HG03378 (cell line): ENCODE results near the gene KDM6A.
"Not testable (repeated sequence)": the region's sequence is repeated elsewhere in the genome, so short reads cannot be mapped to it uniquely, and the experiment has no call there.

Source experiments
- ATAC-seq: cut with Tn5 transposase; IDR thresholded peaks from one replicate; pipeline ENCODE4 v1.9.1; 2021; ENCODE audit warnings: mild to moderate bottlenecking, moderate library complexity; ENCODE audit not compliant: unreplicated experiment

The KDM6A gene

DNA sequence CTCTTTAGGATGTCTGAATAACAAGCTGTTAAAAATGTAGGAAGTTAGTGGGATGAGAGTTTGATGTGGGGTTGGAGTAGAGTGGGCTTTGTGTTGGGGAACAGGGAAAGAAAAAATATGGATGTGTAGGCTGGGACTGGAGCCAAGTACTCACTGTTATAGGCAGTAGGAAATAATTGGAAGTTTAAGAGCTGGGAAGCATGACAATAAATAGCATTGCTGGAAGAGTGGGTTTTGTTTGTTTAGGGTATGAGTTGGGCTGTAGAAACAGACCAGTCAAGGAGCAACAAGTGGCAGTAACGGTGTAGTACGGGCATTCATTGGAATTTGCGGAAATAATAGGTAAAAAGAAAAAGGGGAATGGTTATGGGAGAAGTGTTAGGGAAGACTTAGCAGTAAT is 81.6 kb downstream of the KDM6A start:
- ATAC-seq = no peak

DNA sequence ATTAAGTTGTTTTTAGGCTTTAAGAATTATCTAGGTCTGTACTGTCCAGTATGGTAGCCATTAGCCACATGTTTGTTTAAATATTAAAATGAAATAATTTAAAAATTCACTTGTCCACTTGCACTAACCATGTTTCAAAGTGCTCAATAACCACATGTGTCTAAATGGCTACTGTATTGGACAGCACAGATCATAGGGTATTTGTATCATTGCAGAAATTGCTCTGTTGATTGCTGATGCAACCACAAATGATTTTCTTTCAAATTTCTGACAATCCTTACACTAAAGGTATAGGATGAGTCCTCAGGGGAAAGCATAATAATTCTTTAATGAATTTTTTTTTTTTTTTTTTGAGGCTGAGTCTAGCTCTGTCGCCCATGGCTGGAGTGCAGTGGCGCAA is 84.9 kb downstream of the KDM6A start:
- no peak for ATAC-seq

DNA sequence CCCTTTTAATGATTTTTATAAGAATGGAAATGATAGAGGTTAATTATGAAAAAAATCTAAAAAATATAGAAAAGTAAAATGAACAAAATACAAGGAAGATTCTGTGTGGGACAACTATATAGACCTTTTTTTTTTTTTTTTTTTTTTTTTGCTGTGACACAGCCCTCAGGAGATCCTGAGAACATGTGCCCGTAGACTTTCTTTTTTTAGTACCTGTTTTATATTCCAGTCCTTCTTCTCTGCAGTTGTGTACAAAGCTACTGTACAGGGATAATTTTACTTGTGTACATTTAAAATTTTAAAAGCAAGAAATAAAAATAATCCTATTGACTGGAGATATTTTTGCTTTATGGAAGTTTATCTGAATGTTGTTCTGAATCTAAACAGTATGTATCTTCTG is 85.5 kb downstream of the KDM6A start:
- no peak for ATAC-seq

DNA sequence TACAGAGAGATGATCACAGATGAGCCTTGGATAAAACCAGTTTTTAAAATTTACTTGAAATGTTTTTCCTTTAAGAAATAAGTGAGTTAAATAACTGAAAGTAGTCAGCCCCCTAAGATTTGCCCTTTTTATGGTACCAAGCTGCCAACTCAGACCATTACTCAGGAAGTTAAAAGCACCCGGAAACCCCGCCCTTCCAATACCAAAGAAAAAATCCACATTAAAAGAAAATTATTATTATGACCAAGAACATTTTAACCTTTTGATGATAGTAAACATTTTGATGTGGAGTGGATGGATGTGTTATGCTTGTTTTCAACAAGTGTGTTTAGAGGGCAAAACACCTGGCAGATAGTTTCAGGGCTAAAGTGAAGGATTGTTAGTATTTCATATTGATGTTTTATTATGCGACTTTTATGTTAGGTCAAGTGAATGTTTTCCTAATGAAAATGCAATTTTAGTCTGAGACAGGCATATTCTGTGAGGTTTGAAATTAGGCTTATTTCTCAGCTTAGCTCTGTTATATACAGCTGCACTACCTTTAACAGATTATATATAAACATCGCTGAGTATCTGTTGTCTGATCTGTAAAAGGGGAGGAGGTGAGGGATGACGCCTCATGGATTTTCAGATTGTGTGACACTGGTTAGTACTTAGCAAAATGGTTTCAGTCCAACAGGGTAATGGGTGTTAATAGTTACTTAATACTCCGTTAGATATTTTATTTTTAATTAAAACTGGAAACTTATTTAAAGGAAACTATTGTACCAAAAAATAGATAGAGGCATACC is 89.0 kb downstream of the KDM6A start:
- ATAC-seq = no peak

DNA sequence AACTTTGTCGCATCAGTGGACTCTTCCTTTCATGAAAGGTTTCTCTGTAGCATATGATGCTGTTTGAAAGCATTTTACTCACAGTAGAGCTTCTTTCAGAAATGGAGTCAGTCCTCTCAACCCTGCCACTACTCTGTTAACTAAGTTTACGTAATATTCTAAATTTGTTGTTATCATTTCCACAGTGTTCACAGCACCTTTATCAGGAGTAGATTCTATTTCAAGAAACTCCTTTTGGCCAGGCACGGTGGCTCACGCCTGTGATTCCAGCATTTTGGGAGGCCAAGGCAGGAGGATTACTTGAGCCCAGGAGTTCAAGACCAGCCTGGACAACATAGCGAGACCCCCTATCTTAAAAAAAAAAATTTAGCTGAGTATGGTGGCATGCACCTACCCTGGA is 90.0 kb downstream of the KDM6A start:
- ATAC-seq = no peak

DNA sequence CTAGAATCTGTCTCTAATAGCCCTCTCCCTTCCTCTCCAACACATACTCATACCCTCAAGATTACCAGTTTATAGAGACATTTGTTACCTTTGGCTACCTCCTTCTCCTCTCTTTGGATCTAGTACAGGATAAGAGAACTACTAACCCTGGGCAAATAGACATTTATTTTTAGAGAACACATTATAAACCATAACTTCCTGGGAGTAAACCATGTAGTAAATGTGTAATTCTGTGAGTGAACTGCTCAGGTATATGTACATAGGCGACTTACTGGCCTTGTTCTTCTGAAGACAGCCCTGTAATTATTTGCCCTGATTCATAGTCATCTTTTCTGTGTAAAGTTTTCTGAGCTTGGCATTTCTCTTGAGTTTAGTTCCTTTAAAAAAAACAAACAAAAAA is 94.2 kb downstream of the KDM6A start:
- no peak for ATAC-seq

DNA sequence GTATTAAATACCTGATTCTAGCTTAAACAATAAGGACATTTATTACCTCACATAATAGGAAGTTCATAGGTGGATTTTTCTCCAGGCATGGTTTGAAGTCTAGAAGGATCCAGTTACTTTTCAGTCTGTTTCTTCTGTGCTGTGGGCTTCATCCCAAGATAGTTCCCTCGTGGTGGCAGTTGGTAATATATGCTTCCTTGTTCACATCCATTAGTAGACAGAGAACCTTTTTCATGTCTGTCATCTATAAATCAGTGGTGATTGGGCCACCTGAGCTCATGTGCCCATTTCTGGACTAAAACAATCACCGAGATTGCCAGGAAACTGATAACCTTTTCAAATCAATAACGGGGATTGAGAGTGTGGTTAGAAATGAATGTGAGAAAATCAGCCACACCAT is 97.7 kb downstream of the KDM6A start:
- no peak for ATAC-seq

DNA sequence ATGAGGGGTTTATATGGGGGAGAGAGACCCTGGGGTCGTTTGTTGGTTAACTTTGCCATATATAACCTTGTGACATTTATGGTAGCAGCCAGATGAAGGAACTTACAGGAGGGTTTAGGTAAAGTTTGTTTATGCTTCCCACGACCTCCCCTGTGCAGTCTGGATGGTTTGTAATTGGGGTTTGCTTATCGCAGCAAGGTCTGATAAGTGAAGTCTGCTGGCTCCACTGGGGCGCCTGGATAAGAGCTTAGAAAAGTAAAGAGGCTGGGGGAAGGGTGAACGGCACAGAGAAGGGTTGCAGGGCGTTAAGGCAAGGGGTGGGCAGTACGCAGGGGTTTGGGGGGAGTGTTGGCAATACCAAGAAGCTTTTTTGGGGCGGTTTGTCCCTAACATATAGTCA is 98.7 kb downstream of the KDM6A start:
- no peak for ATAC-seq

DNA sequence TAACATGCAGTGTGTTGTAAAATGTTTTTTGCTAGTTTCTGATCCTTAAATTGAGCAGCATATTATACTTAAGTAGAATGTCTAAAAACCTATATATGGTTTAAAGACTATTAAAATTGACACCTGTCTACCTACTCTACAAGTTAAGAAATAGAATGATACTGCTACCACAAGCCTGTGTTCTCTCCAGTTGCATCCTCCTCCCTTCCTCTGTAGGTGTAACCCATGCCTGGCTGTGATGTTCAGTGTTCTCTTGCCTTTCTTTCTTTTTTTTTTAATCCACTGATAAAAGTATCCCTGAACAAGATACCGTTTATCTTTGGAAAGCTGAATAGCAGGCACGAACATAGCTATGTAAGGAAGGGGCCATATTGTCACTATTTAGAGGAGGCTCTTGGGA is 99.1 kb downstream of the KDM6A start:
- ATAC-seq = no peak

DNA sequence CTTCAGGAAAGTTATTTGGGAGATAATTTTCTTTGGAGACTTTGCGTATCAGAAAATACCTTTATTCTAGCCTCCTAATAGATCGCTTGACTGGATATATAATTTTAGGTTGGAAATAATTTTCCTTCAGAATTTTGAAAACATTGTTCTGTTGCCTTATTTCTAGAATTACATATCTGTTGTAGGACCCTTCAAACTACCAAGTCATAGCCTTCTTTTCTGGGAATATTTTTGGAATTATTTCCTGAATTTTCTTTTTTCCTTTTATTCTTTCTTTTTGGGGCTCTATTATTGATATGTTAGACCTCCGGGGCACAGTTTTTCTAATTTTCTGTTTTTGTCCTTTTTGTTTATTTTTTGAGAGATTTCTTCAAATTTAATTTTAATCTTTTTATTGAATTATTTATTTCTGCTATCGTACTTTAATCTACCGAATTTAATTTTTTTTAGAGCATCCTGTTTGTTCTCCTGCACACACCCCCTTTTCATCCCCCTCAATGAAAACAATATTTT is 100.5 kb downstream of the KDM6A start:
- no peak for ATAC-seq

DNA sequence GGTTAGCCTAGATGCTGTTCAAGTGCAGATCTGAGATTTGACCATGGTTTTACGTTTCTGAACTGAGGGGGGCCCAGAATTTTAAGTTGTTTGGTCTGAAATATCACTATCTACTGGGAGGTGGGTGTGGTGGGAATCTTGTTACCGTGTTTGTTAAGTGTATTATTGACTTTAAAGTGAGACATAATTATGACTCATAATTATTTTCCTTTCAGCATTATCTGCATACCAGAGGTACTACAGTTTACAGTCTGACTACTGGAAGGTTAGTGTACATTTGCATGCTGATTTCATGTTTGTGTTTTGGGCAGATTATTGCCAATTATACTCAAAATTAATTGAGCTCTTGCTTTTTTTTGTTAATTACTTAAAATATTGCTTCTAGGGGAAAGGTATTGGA is 101.5 kb downstream of the KDM6A start:
- no peak for ATAC-seq

DNA sequence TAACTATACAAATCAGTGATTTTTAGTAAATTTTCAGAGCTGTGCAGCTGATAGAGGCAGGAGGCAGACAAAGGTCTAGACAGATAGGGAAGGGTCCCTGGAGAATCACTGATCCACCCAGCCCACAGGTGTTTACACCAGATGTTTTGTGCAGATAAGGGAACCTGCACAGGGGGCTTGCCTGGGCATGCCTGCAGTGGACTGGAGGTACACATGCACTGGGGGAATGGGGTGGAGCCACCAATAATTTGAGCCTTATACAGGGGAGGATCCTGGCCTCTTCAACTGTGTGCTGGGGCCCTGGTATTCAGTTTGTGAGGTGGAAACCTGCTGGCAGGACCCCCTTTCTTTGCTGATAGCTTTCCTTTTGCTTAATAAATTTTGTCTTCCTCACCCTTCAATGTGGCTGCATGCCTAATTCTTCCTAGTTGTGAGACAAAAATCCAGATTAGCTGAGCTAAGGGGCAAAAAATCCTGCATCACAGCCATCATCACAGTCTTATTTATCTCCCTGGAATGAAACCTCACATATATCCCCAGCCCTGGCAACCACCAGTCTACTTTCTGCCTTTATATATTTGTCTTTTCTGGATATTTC is 102.8 kb downstream of the KDM6A start:
- ATAC-seq = no peak

DNA sequence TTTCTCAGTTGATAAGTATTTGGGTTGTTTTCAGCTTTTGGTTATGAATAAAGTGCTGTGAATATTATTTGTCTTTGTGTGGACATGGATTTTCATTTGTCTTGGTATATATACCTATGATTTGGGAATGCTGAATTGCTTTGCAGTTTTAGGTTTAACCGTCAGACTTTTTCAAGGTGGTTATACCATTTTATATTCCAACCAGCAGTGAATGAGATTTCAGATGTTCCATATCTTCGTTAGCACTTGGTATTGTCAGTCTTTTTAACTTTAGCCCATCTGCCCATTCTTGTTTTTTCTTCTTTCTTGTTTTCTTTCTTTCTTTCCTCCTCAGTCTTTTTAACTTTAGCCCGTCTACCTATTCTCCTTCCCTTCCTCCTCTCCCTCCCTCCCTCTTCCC is 106.0 kb downstream of the KDM6A start:
- no peak for ATAC-seq

DNA sequence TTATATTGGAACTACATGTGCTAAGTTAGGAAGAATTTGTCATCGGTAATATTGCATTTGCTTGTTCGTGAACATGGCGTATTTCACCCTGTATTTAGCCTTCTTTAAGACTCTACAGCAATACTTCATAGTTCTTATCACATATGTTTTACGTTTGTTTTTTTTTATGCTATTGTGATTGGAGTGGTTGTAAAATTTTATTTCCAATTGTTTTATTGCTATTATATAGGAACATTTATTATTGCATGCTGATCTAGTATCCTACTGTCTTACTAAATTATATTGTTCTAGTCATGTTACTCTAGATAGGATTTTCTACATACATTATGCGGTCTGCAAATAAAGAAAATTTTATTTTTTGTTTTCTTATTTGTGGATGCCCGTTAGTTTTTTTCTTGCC is 107.4 kb downstream of the KDM6A start:
- no peak for ATAC-seq

DNA sequence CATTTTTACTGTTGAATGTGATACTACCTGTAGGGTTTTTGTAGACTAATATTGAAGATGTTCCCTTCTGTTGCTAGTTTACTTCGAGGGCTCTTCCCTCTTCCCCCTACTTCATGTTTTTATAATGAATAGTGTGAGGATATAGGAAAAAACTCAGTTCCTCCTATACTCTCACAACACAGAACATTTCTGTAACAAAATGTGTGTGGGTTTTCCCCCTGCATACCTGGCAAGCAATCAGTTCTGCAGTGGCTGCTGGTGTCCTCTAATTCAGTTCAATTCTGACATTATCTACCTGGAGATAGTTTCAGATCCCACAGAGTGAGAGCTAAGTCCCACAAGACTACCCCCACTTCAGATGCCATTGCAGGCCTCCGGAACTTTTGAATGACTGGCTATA is 107.9 kb downstream of the KDM6A start:
- ATAC-seq = no peak

DNA sequence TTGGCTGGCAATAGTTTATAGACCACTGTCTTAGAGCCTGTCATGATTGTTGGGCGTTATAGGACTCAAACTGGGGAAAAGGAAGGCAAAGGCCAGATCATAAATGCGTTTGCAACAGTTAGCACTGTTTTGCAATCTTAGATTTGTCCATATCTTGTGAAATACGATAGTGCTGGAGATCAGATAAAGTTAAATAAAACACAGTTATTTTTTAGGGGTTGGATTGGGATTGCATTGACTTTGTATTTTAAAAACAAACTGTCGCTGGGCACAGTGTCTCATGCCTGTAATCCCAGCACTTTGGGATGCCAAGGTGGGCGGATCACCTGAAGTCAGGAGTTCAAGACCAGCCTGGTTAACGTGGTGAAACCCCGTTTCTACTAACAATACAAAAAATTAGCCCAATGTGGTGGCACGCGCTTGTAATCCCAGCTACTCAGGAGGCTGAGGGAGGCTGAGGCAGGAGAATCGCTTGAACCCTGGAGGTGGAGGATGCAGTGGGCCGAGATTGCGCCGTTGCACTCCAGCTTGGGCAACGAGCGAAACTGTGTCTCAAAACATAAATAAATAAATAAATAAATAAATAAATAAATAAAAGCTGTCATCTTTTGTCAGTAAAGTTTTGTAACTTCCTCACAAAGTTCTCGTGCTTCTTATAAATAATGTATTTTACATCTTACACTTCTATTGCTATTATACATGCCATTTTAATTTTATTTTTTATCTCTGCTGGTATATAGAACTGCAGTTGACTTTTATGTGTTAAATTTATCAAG is 117.2 kb downstream of the KDM6A start:
- ATAC-seq = no peak

DNA sequence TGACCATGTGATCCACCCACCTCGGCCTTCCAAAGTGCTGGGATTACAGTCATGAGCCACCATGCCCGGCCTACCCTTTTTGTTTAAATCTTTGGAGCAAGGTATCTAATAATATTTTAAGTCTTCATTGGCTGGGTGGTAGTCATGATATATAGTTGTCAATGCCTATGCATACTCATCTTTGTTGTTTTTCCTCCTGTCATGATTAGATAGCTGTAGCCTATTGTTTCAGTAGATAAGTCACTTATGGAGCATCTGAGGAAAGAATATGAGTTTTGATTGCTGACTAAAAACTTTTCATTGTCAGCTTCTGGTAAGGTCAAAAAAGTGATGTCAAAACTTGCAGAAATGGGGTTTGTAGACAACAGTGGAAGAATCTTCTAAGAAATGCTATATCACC is 119.8 kb downstream of the KDM6A start:
- ATAC-seq = no peak

DNA sequence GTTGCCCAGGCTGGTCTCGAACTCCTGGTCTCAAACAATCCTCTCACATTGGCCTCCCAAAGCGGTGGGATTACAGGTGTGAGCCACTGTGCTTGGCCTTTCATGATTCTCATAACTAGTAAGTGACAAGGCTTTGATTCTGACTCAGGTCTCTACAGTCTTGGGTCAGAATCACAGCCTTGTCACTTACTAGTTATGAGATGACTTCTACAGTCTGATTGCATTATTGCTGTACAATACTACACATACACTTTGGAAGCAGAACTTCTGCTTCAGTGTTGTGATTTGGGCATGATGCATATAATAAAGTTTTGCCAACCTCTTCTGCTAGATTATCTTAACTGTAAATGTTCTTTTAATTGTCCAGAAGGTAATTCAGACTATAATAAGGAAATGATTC is 123.3 kb downstream of the KDM6A start:
- ATAC-seq = no peak

DNA sequence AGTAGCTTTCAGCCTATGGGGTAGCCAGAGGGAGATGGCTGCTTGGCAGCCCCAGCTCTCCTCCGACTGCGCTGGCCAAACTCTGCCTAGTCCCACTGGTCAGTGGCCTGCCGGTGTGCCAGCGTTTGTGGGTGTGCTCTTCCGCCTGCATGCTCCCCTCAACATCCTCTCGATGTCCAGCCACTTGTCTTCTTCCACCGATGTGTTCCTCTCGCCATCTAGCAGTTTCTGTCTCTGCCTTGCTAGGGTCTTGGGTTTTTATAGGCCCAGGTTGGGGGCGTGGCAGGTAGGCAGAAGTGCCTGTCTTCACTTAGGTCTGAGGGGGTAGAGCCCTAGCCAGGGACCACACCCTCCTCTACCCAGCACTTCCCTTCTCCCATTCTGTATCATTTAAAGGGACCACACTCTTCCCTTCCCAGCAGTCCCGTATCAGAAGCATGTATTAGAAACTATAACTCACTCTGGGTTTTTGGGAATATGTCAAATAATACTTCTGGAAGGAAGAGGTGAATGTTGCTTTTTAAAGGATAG is 124.4 kb downstream of the KDM6A start:
- ATAC-seq = no peak

DNA sequence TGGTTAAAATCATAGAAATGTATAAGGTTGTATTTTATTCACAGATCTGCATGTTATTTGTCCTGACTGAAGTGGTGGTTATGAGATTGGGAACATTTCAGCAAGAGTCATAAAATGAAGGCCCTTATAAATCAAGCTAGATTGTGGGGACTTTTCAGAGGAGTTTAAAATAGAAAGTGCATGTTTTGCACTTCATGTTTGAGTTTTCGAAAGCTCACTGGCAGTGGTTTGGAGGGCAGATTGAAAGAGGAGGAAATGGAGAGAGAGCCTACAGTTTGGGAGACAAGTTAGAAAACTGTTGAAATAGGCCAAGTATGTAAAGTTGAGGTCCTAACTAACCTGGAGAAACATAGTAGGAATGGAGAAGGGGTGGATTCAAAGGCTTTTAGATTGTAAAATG is 124.9 kb downstream of the KDM6A start:
- ATAC-seq = no peak

DNA sequence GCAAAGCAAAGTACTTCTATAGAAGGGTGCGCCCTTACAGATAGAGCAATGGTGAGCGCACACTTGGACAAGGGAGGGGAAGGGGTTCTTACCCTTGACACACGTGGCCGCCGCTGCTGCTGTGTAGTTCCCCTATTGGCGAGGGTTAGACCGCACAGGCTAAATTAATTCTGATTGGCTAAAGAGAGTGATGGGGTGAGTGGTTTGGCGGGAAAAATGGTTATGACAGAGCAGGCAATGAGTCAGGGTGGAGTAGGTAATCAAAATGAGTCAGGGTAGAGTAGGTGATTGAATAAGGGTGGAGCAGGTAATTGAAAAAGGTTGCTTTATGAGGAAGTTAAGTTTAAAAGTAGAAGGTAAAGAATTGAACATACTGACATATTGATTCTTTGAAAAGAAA is 126.2 kb downstream of the KDM6A start:
- not testable (repeated sequence) for ATAC-seq

DNA sequence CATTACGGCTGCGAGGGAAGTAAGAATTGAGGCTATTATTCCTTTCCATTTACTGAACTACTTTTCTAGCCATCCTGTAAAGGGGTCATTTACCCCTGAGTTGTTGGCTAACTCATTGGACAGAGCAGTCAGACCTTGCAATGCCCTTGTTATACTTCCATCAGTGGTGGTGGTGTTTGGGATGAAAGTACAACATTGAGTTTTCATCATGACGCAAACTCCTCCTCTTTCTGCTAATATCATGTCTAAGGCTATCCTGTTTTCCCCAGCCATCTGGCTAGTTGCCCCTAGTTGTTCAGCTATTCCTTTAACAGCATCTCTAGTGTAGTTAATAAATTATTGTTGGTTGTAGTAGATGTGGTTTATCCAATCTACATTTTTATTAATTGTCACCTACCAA is 126.9 kb downstream of the KDM6A start:
- not testable (repeated sequence) for ATAC-seq
